Thoracic aorta (tissue), 2 donors: Measurements from ENCODE around the gene BRAT1. TPM values are rescaled to one million over a fixed set of nuclear protein-coding genes. Genes with fewer than 3 reads are reported as not detected.

Experiments used
- ATAC-seq: fragments of 150-250 bp; one replicate; pipeline ENCODE4 v1.8.0; 2017; ENCODE audit warnings: low read depth; ENCODE audit not compliant: insufficient number of reproducible peaks, low FRiP score
- DNase-seq: peaks from one replicate; pipeline ENCODE4 v3.0.0-alpha.2; 2020; ENCODE audit warnings: low spot score
- H3K27ac ChIP-seq, 2 donors: fragments of 200-600 bp; sonication (generic); 1 replicate in 1 of 2; 2 replicates in 1 of 2; pipeline ENCODE4 v1.5.1; 2016; ENCODE audit warnings: mild to moderate bottlenecking in 2 of 2, moderate library complexity in 2 of 2
- H3K27me3 ChIP-seq: fragments of 200-600 bp; sonication (generic); replicated peaks from 2 replicates; pipeline ENCODE4 v1.6.0; 2016; ENCODE audit warnings: mild to moderate bottlenecking; ENCODE audit not compliant: insufficient read depth
- H3K36me3 ChIP-seq: fragments of 200-600 bp; sonication (generic); one replicate; pipeline ENCODE4 v1.5.1; 2016
- H3K4me1 ChIP-seq, 2 donors: fragments of 200-600 bp; sonication (generic); 1 replicate in 1 of 2; 2 replicates in 1 of 2; pipeline versions ENCODE4 v1.5.1 to v1.6.0; 2016; ENCODE audit warnings: low read depth in 2 of 2, mild to moderate bottlenecking in 1 of 2; ENCODE audit not compliant: control insufficient read depth in 1 of 2
- H3K4me3 ChIP-seq: fragments of 200-600 bp; sonication (generic); 2 replicates; pipeline ENCODE4 v1.5.1; 2016; ENCODE audit warnings: mild to moderate bottlenecking
- H3K9me3 ChIP-seq: fragments of 200-600 bp; sonication (generic); 2 replicates; pipeline ENCODE4 v1.5.1; 2016
- total RNA-seq, 2 donors: library from RNA; depleted of rRNA; stranded (reverse); fragments of >200 nt; gene quantifications; one replicate each; pipeline versions ENCODE4 v1.1.0 to v1.2.3, GENCODE V29; 2016
- TF ChIP-seq, protein P1 (sequence below): fragments of 200-600 bp; sonication (generic); IDR thresholded peaks from one replicate; pipeline ENCODE4 v1.5.1; 2019; ENCODE audit warnings: antibody characterized with exemption

BRAT1 gene
- total RNA-seq, 2 donors from 2014 or later = 28.8 to 43.6 TPM

- no peaks in the 10 kb centered on the region for H3K9me3 ChIP-seq
- H3K36me3 ChIP-seq = peaks cover 25% of the 10 kb centered on the region
- no peak for DNase-seq
- ATAC-seq = no peak
- TF ChIP-seq, protein P1, sequence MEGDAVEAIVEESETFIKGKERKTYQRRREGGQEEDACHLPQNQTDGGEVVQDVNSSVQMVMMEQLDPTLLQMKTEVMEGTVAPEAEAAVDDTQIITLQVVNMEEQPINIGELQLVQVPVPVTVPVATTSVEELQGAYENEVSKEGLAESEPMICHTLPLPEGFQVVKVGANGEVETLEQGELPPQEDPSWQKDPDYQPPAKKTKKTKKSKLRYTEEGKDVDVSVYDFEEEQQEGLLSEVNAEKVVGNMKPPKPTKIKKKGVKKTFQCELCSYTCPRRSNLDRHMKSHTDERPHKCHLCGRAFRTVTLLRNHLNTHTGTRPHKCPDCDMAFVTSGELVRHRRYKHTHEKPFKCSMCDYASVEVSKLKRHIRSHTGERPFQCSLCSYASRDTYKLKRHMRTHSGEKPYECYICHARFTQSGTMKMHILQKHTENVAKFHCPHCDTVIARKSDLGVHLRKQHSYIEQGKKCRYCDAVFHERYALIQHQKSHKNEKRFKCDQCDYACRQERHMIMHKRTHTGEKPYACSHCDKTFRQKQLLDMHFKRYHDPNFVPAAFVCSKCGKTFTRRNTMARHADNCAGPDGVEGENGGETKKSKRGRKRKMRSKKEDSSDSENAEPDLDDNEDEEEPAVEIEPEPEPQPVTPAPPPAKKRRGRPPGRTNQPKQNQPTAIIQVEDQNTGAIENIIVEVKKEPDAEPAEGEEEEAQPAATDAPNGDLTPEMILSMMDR = no peak
- H3K4me3 ChIP-seq = no peak overlapping the region
- H3K4me1 ChIP-seq = peaks cover 13 to 22% of the 10 kb centered on the region in 2 donors
- H3K27me3 ChIP-seq = no peaks in the 10 kb centered on the region
- H3K27ac ChIP-seq = no peak overlapping the region
These were observed 3.9 kb downstream of the BRAT1 start for GRCh38 chr7:2551418-2551817.

DNA sequence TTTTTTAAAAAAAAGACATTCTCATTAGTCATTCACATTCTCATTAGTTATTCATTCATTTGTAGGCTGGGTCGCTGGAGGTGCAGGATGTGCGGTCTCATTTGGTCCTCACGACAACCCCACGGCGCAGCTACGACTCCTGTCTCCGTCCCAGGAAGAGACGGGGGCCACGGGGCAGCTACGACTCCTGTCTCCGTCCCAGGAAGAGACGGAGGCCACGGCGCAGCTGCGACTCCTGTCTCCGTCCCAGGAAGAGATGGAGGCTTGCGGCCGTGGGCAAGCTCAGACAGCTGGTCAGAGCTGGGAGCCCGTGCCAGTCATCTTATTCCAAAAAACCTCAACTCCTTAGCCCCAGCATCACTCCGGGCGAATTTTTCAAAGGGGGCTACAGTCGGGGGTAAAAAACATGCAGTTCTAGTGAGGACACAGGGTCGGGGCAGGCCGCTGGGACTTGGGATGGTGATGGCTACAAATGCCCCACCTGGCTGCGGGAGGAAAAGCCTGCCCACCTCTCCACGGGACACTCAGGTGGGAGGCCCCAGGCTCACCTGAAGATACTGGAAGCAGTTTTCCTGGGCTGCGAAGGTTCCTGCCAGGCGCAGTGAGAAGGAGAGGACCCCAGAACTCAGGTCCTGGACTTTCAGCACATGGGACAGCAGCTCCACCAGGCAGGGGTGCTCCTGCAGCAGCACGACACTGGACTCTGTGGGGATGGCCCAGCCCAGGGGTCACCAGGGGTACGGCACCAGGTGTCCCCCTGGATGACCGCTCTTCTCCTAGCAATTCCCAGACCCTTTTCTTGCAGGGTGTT is 8.3 kb downstream of the BRAT1 start:
- TF ChIP-seq, protein P1 = no peak
- H3K4me3 ChIP-seq = no peak overlapping the region
- H3K4me1 ChIP-seq = no peaks in the 10 kb centered on the region
- H3K27ac ChIP-seq = no peak overlapping the region
- no peaks in the 10 kb centered on the region for H3K9me3 ChIP-seq
- no peaks in the 10 kb centered on the region for H3K27me3 ChIP-seq
- ATAC-seq (no peak), DNase-seq (no peak)
- peaks cover 48% of the 10 kb centered on the region for H3K36me3 ChIP-seq

GRCh38 chr7:2545746-2546425 is 9.4 kb downstream of the BRAT1 start:
- H3K36me3 ChIP-seq = peaks cover 55% of the 10 kb centered on the region

GRCh38 chr7:2544541-2545188 is 10.7 kb downstream of the BRAT1 start:
- TF ChIP-seq, protein P1 = no peak
- no peak for ATAC-seq

More at GRCh38 chr7:2545746-2546425, 9.4 kb downstream of the BRAT1 start:
- Histone ChIP-seq H3K27ac (no peak overlapping the region), H3K9me3 (no peaks in the 10 kb centered on the region), H3K4me1 (no peaks in the 10 kb centered on the region), H3K27me3 (no peaks in the 10 kb centered on the region), H3K4me3 (no peak overlapping the region)
- TF ChIP-seq, protein P1 = no peak
- ATAC-seq (no peak), DNase-seq (no peak)

More at GRCh38 chr7:2544541-2545188, 10.7 kb downstream of the BRAT1 start:
- Histone ChIP-seq H3K27me3 (no peaks in the 10 kb centered on the region), H3K9me3 (no peaks in the 10 kb centered on the region), H3K36me3 (peaks cover 63% of the 10 kb centered on the region), H3K4me3 (no peak overlapping the region), H3K27ac (no peak overlapping the region), H3K4me1 (no peaks in the 10 kb centered on the region)
- no peak for DNase-seq
